NCI-H2107 treated with DMSO at 0.1 percent for 48 hours (cell line): ENCODE results near the gene ZNF318.
"Not testable (repeated sequence)": the region's sequence is repeated elsewhere in the genome, so short reads cannot be mapped to it uniquely, and the experiment has no call there.

ENCODE experiments used
- DNase-seq: peaks from one replicate; lab custom pipeline; 2025; ENCODE audit not compliant: unreplicated experiment; lab: John Stamatoyannopoulos, UW

The ZNF318 gene

DNA sequence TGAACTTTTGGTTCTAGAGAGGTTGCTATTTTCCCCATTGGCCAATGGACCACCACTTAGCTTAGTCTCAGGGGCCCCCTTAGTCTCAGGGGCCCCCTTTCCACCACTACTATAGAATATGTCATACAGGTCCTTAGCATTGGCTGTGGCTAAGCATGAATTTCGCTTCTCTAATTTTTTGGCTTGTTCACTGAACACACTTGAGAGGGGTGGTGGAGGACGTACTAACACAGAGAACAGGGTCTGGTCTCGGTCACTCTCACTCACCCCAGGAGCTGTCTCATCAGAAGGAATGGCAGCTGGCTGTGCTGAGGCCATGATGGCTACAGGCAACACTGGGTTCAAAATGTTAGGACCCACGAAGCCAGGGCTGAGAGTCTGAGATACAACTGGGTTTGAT lies 30.3 kb downstream of the ZNF318 start:
- no peak for DNase-seq

DNA sequence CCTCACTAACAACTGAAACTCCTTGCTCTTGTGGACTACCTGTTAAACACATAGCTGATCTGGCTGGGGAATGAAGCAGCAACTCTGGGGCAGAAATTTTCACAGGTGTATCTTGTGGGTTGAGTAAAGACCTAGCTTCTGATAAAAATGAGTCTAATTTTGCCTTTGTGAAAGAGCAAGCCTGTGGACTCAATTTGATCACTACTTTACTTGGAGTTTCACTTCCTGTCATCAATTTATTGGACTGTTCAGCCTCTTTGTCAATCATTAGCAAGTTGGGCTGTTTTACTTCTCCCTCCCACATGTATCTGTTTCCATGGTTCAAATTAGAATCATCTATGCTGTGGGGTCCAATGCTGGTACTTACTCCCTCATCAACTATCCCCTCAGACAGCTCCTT lies 31.2 kb downstream of the ZNF318 start:
- no peak for DNase-seq

DNA sequence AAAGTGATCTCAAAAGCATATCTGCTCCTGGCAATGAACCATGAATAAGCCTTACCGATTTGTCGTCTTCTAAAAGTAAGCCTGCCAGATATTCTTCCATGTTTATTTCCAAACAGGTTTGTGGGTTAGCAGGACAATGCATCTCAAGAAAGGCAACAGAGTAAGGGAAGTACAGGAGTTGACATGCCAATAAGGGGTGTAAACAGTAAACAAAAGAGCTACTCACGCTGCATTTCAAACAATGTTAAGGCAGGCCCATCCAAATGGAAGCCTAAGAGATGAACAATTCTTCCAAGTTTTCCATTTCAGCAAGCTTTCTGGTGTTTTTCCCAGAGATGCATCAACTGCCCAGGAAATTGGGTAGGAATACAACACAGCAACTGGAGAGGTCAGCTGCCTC lies 33.1 kb downstream of the ZNF318 start:
- DNase-seq: no peak

DNA sequence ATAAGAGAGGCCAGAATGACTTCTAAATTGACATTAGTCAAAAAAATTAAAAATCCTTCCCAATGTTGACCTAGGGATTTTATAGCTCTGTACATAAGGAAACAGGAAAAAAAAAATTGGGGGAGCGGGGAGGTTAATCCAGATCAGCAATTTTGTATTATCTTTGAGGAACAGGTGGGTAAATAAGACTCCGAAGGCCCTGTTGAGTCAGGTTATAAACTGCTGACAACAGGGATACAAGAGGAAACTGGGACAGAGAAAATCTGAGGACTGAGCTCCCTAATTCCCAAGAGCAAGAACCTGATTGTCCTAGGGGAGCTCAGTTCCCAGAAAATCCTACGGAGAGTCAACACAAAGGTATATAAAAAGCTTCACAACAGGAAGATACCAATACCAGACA lies 34.0 kb downstream of the ZNF318 start:
- no peak for DNase-seq

DNA sequence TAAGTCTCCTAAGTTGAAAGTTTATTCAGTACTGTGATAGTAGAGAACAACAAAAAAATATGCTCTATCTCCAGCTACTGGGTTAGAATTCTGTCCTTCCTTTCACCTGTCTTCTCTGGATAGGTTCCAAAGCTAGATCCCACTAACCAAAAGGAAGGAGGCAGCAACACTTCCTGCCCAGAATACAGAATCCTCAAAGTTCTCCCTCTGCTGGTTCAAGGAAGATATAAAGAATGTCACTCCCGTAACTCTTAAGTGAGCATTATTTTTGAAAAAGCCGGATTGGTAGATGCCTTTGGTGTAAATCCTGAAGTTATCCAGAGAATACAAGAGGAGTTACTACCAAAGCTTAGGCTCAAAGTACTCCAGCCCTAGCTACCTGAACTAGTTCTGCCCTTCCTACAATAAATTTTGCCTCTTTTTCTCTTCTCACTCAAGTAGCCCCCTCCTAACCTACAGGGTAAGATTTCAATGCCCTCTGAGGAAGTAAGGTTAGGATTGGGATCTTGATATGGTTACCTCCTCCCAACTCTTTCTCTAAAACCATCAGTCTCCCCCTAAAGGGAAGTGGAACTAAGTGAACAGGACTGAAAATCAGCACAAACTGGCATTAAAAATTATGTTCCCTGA lies 34.9 kb downstream of the ZNF318 start:
- DNase-seq: peak; percentile 29

DNA sequence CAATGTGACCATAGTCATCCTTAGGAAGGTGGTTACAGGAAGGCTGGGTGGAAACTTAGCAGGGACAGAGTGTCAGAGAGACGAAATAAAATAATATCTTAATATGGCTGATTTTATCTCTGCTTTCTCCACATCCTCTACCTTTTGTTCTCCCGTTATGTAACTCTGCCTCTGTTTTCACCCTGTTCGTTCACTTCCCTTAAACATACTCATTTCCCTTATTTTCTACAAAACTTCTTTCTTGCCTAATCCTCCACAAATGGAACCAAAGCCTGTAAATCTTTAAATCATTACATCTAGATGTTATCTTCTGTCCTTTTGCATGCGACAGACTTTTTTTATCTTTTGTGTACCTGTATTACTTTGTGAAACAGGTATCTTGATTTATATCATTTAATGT lies 37.6 kb downstream of the ZNF318 start:
- DNase-seq: no peak

DNA sequence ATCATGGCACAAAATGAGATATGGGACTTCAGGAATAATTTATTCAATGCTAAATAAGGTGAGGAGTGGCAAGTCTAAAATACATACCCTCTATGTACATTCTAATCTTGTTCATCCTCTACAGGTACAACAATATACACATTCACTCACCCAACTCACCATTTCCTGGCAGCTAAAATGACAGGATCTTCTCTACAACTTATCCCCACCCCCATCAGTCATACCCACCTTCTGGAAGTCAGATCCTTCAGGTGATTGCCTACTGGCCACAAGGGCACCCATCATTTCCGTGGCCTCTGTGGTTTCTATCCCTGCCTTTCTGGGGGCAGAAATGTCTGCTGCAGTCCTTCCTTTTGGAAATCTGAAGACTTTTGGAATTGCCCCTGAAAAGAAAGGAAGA lies 38.0 kb downstream of the ZNF318 start:
- no peak for DNase-seq

DNA sequence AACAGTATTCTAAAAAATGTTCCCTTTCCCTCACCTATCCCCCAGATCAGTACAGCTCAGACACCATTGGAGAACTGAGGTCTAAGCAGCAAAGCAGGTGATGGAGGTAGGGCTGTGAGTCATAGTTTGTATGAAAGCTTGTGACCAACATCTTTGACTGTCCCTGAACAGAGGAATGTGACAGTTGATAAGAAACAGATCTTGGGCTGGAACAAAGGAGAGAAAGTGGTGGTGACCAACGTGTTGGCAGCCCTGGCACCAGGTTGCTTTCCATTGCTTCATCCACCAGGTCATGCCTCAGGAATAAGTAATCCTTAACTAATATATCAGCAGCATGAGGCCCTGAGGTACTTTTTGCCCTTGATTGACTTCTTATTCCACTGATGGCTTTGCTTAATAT lies 40.9 kb downstream of the ZNF318 start:
- no peak for DNase-seq

DNA sequence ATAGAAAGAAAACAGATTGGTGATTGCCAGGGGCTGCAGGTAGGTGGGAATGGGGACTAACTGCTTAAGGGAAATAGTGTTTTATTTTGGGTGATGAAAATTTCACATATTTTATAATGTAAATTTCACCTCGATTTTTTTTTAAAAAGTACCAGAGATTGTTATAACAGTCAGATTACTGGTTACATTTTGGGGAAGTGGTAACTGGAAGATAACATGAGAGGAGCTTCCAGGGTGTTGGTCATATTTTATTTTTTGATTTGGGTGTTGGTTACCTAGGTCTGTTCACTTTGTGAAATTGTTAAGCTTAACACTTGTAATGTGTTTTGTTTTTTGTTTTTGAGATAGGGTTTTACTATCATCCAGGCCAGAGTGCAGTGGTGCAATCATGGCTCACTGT lies 43.6 kb downstream of the ZNF318 start:
- no peak for DNase-seq

DNA sequence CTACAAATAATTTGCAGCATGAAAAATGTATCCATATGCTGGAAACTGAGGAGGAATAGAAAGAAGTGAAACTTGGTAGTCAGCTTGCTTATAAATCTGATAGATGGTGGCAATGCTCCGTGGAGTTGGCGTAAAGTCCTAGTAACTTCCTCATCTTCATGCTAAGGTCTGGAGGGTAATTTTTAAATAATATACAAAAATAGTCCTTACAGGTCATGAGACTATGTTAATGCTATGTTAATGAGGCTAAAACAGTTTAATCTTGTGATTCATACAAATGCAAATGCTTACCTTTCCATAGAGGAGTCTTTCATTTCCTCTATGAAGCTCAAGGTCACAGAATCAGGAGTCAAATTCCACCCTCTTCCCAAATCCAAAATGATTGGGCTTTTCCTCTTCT lies 51.4 kb downstream of the ZNF318 start:
- DNase-seq: no peak

DNA sequence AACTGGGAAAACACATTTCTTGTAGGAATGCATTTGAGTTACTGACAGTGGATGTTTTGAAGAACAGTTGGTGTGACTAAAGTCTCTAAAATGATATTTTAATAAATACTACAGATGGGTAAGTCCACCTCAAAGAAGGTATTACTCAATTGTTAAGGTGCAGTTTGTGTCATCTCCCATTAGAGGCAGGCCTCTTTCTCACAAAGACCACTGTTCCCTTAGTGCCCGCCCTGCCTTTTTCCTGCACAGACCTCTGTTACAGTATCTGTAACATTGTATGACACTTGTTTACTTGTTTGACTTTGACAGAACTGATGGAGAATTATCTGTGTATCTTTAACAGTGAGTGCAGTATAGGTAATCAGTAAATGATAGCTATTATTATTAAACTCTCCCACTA lies 55.6 kb downstream of the ZNF318 start:
- DNase-seq: no peak

DNA sequence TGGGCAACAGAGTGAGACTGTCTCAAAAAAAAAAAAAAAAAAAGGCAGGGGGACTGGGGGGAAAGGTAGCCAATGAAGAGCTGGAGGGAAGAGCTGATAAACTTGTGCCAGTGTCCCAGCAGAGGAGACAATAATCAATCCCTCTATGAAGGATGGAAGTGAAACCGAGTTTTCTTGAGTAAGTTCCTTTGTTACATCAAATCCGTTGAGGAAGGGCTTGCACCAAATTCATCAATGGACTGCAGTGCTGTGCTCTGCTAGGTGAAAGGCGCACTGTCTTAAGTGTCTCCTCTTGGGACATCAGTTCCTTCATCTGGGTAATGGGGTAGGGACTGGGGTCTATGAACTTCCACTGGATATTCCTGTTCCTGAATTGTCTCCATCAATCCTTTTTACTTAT lies 57.8 kb downstream of the ZNF318 start:
- no peak for DNase-seq

DNA sequence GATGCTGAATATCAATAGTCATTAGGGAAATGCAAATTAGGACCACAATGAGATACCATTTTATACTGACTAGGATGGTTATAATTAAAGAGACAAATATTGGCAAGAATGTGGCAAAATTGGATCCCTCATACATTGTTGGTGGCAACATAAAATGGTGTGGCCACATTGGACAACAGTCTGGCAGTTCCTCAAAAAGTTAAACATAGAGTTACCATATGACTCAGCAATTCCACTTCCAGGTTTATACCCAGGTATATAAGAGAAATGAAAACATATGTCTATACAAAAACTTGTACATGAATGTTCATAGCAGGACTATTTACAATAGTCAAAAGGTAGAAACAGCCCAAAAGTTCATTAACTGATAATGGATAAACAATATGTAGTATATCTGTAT lies 58.8 kb downstream of the ZNF318 start:
- no peak for DNase-seq

DNA sequence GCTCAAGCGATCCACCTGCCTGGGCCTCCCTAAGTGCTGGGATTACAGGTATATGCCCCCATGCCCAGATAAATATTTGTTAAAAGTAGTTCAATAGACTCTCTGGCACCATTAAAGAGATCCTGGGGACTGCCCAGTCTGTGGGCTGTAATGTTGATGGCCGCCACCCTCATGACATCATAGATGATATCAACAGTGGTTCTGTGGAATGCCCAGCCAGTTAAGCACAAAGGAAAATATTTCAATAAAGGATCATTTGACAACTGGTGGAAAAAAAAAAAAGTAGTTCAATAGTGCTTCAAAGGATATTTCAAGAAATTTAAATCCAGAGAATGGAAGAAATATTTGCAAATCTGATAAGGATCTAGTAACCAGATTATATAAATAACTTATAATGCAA lies 59.3 kb downstream of the ZNF318 start:
- DNase-seq: no peak

DNA sequence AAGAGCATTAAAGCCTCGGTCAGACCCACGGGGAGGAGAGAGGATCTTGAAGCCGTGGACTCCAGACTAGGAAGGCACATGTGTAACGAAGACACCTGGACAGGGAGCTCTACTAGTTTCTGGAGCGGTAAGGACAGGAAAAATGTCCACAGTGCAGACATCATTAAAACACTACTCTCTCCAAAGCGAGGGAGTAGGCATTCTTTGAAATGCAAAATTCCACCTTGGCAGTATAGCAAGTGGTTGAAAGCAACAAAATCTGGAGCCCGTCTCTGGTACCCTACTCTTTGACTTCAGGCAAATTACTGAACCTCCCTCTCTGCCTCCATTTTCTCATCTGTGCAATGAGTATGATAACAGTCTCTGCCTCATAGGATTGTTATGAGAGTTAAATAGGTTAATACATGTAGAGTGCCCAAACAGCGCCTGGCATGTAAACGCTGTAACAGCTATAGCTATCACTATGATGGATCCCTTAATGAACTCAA lies 60.4 kb downstream of the ZNF318 start:
- no peak for DNase-seq

DNA sequence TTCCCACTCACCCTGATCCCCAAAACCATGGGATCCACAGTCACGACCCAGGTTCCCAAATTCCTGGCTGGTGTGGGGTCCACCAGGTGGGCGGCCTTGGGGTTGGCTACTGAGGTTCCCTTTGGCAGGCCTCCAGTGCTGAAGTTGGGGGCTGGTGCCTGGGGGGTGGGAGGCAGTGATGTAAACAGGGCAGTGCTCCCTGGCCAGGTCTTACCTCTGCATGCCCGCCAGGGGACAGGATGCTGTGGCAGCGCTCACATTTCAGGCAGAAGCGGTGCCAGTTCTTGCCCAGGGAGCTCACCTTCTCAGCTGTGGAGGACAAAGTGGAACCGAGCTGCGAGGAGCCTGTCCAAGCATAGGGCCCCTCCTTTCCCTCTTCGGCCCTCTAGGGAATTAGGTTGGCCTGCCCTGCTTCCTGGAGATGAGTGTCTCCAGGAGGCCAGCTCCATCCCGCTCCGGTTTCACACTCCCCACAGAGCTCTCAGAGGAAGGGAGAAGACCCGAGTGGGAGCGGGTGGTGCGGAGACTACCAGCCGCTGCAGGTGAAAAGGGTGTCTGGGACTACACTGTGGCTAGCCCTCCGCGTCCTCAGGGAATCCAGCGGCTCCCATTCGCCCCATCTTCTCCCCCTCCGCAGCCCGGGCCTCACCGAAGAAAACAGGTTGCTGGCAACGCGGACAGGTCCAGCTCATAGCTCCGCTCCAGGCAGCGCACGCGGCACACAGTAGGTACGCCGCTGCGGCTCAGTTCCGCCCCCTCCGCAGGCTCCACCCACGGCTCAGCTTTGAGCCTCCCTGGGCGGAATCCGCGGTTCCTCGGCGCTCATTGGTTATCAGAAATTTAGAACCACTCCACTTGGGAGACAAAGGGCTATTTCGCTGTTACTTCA lies 61.1 kb downstream of the ZNF318 start, which contains the start of gene CRIP3:
TSS of gene CRIP3 (minus strand) at position 726 of the 889 bp plus-strand sequence. CDS start at position 692, 34 bp downstream.
- DNase-seq: peak; percentile 58

DNA sequence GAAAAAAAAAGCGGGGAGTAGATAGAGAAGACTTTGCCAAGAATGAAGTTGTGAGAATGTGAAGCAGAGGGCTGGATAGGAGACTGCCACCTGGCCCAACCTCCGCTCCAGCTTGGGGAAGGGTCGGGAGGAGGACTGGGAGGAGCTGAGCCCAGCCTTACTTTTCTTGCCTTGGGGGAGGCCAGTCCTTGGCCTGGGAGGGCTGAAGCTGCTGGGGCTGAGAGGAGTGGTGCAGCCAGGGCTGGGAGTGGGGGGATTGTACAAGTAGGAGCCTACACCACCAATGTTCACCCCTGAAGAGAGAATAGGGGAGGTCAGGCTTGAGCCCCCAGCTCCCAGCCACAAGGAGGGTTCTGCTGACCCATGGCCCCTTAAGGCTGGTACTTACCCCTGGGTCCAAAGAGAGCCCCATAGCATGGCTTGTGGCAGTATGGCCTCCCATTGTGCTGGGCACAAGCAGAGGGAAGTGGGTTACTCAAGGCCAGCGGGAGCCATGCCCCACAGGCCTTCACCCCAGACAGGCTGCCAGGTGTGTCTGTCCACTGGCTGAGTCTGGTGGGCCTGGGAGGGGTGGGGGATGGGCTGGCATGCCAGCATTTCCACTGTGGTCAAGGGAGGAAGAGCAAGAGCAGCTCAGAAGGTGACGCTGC lies 61.9 kb downstream of the ZNF318 start:
- no peak for DNase-seq

DNA sequence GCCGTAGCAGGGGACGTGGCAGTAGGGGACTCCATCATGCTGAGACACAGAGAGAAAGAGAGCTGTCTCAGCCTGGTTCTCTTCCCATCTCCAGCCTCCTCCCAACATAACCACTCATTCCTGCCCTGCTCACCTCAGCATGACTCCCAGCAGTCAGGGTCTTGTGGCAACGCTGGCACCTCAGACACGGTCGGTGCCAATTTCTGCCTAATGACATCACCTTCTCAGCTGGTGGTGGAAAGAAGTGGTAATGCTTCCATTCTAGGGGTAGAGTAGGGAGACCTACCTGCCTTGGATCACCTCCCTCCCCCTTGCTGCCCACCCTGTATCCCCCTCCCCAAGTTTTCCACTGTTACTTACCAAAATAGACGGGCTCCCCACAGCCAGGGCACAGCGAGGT lies 63.4 kb downstream of the ZNF318 start:
- DNase-seq: no peak

DNA sequence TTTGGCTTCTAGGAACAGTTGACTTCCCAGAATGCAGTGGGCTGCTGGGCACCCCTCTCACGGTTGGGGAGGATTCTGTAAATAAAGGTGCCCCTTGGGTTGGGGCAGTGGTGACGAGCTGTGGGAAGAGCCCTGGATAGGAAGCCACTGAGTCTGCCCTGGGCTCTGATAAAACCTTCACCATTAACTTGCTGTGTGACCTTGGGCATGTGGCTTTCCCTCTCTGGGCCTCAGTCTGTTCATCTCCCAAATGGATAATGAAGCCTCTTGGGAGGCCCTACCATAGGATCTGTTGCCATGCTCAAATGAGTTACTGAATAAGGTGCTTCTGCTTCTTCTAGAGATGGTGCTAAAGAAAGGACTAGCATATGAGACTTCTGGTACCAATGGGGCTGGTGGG lies 64.6 kb downstream of the ZNF318 start:
- DNase-seq: no peak

DNA sequence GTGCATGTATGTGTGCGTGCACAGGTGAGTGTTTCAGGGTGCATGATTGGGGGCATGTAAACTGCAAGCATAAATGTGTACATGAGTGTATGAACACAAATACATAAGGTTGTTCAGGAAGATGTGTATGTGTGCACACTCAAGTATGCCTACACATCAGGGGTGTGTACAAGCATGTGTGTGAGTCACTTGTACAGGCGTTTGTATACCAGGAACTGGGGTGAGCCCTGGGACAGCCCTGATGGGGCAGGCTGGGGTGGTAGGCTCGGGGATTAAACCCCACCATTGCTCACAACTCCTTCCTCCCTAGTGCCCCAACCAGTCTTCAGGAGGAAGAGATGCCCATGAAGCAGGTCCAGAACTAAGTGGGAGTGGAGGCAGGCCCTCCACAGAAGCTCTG lies 65.1 kb downstream of the ZNF318 start:
- no peak for DNase-seq

DNA sequence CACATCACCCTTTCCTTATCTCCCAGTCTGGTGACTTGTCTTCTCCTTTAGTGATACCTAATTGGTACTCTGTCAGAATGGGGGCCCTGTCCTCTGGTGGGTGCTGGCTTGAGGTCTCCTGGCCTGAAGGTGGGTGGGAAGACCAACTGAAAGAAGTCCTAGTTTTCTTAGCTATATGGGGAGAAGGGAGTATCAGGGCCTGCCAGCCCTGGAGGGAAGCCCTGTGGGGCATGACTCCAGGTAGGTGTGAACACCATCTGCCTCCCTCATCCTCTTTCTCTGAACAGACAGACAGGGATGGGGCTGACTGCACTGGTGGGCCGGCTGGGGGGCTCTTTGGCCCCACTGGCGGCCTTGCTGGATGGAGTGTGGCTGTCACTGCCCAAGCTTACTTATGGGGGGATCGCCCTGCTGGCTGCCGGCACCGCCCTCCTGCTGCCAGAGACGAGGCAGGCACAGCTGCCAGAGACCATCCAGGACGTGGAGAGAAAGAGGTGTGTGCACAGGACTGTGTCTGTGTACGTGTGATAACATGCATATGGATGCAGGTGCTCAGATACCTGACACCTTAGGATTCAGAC lies 65.6 kb downstream of the ZNF318 start:
- DNase-seq: no peak

DNA sequence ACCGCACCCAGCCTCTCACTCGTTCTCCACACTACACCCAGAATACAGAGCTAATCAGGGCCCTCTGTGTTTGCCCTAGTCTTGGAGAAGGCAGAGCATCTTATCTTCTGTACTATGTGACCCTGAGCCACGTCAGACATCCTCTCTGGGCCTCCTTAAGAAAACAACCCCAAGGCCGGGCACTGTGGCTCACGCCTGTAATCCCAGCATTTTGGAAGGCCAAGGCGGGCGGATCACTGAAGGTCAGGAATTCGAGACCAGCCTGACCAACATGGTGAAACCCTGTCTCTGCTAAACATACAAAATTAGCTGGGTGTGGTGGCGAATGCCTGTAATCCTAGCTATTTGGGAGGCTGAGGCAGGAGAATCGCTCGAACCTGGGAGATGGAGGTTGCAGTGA lies 66.4 kb downstream of the ZNF318 start:
- DNase-seq: not testable (repeated sequence)
